H1 (cell line): ENCODE measurements around the gene TWIST2. TPM values are rescaled to one million over a fixed set of nuclear protein-coding genes. Genes with fewer than 3 reads are reported as not detected.

Experiments used
- CTCF ChIA-PET: fragments of 300-600 bp; sonication (Branson Sonifier 250); formaldehyde crosslinking; loops from one replicate; lab custom pipeline; 2021; ENCODE audit not compliant: partially characterized antibody; lab: Charles Lee
- POLR2A ChIA-PET: fragments of 300-600 bp; sonication (Branson Sonifier 250); formaldehyde crosslinking; loops from one replicate; lab custom pipeline; 2021; ENCODE audit warnings: inconsistent platforms; ENCODE audit not compliant: partially characterized antibody; lab: Charles Lee
- DNase-seq, 2 experiments: peaks; one replicate each; pipeline versions ENCODE4 v3.0.0 to v3.0.0-alpha.2; 2010 to 2022; ENCODE audit warnings: low spot score in 2 of 2, low read depth in 1 of 2, mixed read lengths in 1 of 2
- FAIRE-seq: peaks from 2 replicates; lab custom pipeline; 2011; peaks lifted over from hg19 to GRCh38; lab: Jason Lieb, UNC
- H2AFZ ChIP-seq: 2 replicates; pipeline ENCODE4 v1.8.1; 2012; ENCODE audit warnings: low read length, inconsistent platforms
- H2AK5ac ChIP-seq: 2 replicates; pipeline ENCODE4 v1.6.1; 2013; ENCODE audit warnings: low read depth, low read length
- H2BK120ac ChIP-seq: replicated peaks from 2 replicates; pipeline ENCODE3; 2013; ENCODE audit warnings: low read depth, low read length, inconsistent platforms
- H2BK12ac ChIP-seq: 2 replicates; pipeline ENCODE4 v1.6.1; 2013; ENCODE audit warnings: low read depth, low read length
- H2BK15ac ChIP-seq: 2 replicates; pipeline ENCODE4 v1.6.1; 2013; ENCODE audit warnings: low read length
- H2BK20ac ChIP-seq: 2 replicates; pipeline ENCODE4 v1.6.1; 2013; ENCODE audit warnings: low read length
- H2BK5ac ChIP-seq: 2 replicates; pipeline ENCODE4 v1.6.1; 2013; ENCODE audit warnings: low read depth, low read length
- H3K14ac ChIP-seq: 2 replicates; pipeline ENCODE4 v1.6.1; 2013; ENCODE audit warnings: inconsistent platforms; ENCODE audit not compliant: insufficient read length
- H3K18ac ChIP-seq: 2 replicates; pipeline ENCODE4 v1.6.1; 2013; ENCODE audit warnings: low read length; ENCODE audit errors: extremely low read depth
- H3K23ac ChIP-seq: 2 replicates; pipeline ENCODE4 v1.6.1; 2013; ENCODE audit warnings: inconsistent platforms; ENCODE audit not compliant: insufficient read length
- H3K23me2 ChIP-seq: 2 replicates; pipeline ENCODE4 v1.6.1; 2013; ENCODE audit warnings: low read depth, low read length
- H3K27ac ChIP-seq: 2 replicates; pipeline ENCODE4 v1.6.1; 2011; ENCODE audit warnings: low read depth, low read length, inconsistent platforms
- H3K27me3 ChIP-seq, 4 experiments: replicated peaks in 1 of 4; 1 replicate in 1 of 4; 2 replicates in 3 of 4; pipeline versions ENCODE4 v1.6.1 to v1.8.1; 2011 to 2013; ENCODE audit warnings: low read length in 3 of 4, mild to moderate bottlenecking in 3 of 4, inconsistent platforms in 2 of 4, mixed read lengths in 2 of 4, moderate library complexity in 1 of 4; ENCODE audit not compliant: control insufficient read depth in 3 of 4, insufficient read depth in 3 of 4; ENCODE audit errors: extremely low read depth in 1 of 4
- H3K36me3 ChIP-seq, 4 experiments: 2 replicates each; pipeline versions ENCODE4 v1.6.1 to v1.8.1; 2011 to 2013; ENCODE audit warnings: mild to moderate bottlenecking in 4 of 4, low read length in 3 of 4, moderate library complexity in 2 of 4, control low read depth in 1 of 4, inconsistent platforms in 1 of 4; ENCODE audit not compliant: insufficient read depth in 4 of 4, control insufficient read depth in 2 of 4
- H3K4ac ChIP-seq: replicated peaks from 2 replicates; pipeline ENCODE3; 2013; ENCODE audit warnings: low read length, low read depth, mixed read lengths, inconsistent platforms; ENCODE audit not compliant: insufficient read length
- H3K4me1 ChIP-seq, 4 experiments: replicated peaks in 1 of 4; 1 replicate in 1 of 4; 2 replicates in 3 of 4; pipeline versions ENCODE4 v1.6.1 to v1.8.1; 2011 to 2013; ENCODE audit warnings: low read length in 3 of 4, inconsistent platforms in 2 of 4, mixed read lengths in 1 of 4; ENCODE audit not compliant: insufficient read depth in 4 of 4, control insufficient read depth in 3 of 4
- H3K4me2 ChIP-seq, 2 experiments: 2 replicates each; pipeline versions ENCODE4 v1.6.1 to v1.8.1; 2011 to 2013; ENCODE audit warnings: low read depth in 2 of 2, low read length in 2 of 2, control low read depth in 1 of 2, inconsistent platforms in 1 of 2, mild to moderate bottlenecking in 1 of 2; ENCODE audit not compliant: insufficient read depth in 1 of 2
- H3K4me3 ChIP-seq, 4 experiments: fragments of 200-600, 300-600 bp in 1 of 4; sonication (generic), shearing (Covaris generic), sonication (Bioruptor Twin) in 1 of 4; 2 replicates each; pipeline versions ENCODE4 v1.5.1 to v1.8.1; 2011 to 2016; ENCODE audit warnings: low read length in 4 of 4, low read depth in 3 of 4, control low read depth in 2 of 4, inconsistent platforms in 2 of 4, mild to moderate bottlenecking in 2 of 4, mixed read lengths in 1 of 4, moderate library complexity in 1 of 4; ENCODE audit not compliant: insufficient read depth in 2 of 4; ENCODE audit errors: extremely low read depth in 1 of 4
- H3K56ac ChIP-seq: replicated peaks from 2 replicates; pipeline ENCODE3; 2013; ENCODE audit warnings: low read depth, mild to moderate bottlenecking, mixed read lengths, low read length, inconsistent platforms; ENCODE audit not compliant: insufficient read length
- H3K79me1 ChIP-seq: 2 replicates; pipeline ENCODE4 v1.6.1; 2013; ENCODE audit warnings: low read depth, low read length, control low read depth
- H3K79me2 ChIP-seq, 2 experiments: 2 replicates each; pipeline versions ENCODE4 v1.6.1 to v1.8.1; 2012 to 2013; ENCODE audit warnings: low read length in 2 of 2, mild to moderate bottlenecking in 2 of 2, inconsistent platforms in 1 of 2; ENCODE audit not compliant: insufficient read depth in 2 of 2, control insufficient read depth in 1 of 2
- H3K9ac ChIP-seq, 4 experiments: replicated peaks in 1 of 4; 1 replicate in 1 of 4; 2 replicates in 3 of 4; pipeline versions ENCODE4 v1.6.1 to v1.8.1; 2011 to 2013; ENCODE audit warnings: low read depth in 3 of 4, low read length in 3 of 4, control low read depth in 2 of 4, mild to moderate bottlenecking in 2 of 4, moderate library complexity in 2 of 4, inconsistent platforms in 1 of 4; ENCODE audit errors: extremely low read depth in 1 of 4
- H3K9me3 ChIP-seq, 2 experiments: 2 replicates each; pipeline versions ENCODE4 v1.6.1 to v1.8.1; 2012 to 2013; ENCODE audit warnings: mild to moderate bottlenecking in 2 of 2, moderate library complexity in 2 of 2, control low read depth in 1 of 2, inconsistent platforms in 1 of 2, low read depth in 1 of 2, low read length in 1 of 2, mixed read lengths in 1 of 2; ENCODE audit not compliant: insufficient read depth in 2 of 2
- H4K20me1 ChIP-seq, 2 experiments: replicated peaks in 1 of 2; 2 replicates each; pipeline versions ENCODE3 to v1.8.1; 2011 to 2013; ENCODE audit warnings: inconsistent platforms in 2 of 2, low read length in 2 of 2, mild to moderate bottlenecking in 1 of 2; ENCODE audit not compliant: insufficient read depth in 2 of 2, control insufficient read depth in 1 of 2
- H4K5ac ChIP-seq: 2 replicates; pipeline ENCODE4 v1.6.1; 2013; ENCODE audit warnings: low read length, low read depth, mixed read lengths, inconsistent platforms; ENCODE audit not compliant: insufficient read length
- H4K8ac ChIP-seq: 2 replicates; pipeline ENCODE4 v1.8.0; 2013; ENCODE audit warnings: mild to moderate bottlenecking, moderate library complexity, low read length, inconsistent platforms; ENCODE audit not compliant: insufficient read depth; ENCODE audit errors: extremely low read depth
- H4K91ac ChIP-seq: replicated peaks from 2 replicates; pipeline ENCODE3; 2013; ENCODE audit warnings: low read length, mixed read lengths, inconsistent platforms; ENCODE audit not compliant: insufficient read length
- KDM1A ChIP-seq: fragments of 200-600, 300-600 bp; sonication (generic); IDR thresholded peaks from 2 replicates; pipeline ENCODE4 v1.7.1; 2016; ENCODE audit warnings: mild to moderate bottlenecking, low read length, borderline replicate concordance
- NRF1 ChIP-seq: IDR thresholded peaks from 2 replicates; pipeline ENCODE4 v1.6.1; 2011; ENCODE audit warnings: mild to moderate bottlenecking, low read depth, low read length, improper control_type of control experiment
- WGBS, 2 experiments: shearing (Covaris generic) in 1 of 2; methylation state at CpG; one replicate each; pipeline versions ENCODE4 v1.1.6 to v1.1.7; 2013 to 2015; ENCODE audit warnings: low lambda C conversion rate in 2 of 2, mixed read lengths in 2 of 2, inconsistent platforms in 1 of 2, low coverage in 1 of 2, missing lambda C conversion rate in 1 of 2; ENCODE audit not compliant: insufficient replicate concordance in 2 of 2, insufficient coverage in 1 of 2, insufficient read length in 1 of 2; ENCODE audit errors: extremely low coverage in 1 of 2, missing lambda C conversion rate in 1 of 2; 5-methylcytosine and 5-hydroxymethylcytosine counted together
- polyA plus RNA-seq, 7 experiments: library from polyadenylated mRNA; depleted of rRNA in 3 of 7; stranded (reverse) in 5 of 7; unstranded in 2 of 7; fragments of >200 nt in 5 of 7; fragments of 200-250 nt in 2 of 7; gene quantifications; 1 replicate in 5 of 7; 2 replicates in 1 of 7; 4 replicates in 1 of 7; pipeline versions ENCODE4 v1.2.1 to v1.2.3, GENCODE V29; 2011 to 2013; ENCODE audit warnings: missing spikeins in 2 of 7, mixed read lengths in 2 of 7
- total RNA-seq: library from RNA; stranded (reverse); fragmentation: NEBNext Ultra II Directional; extraction: Animal tissue kit (Norgen Biotek cat#: 25700); gene quantifications from 2 replicates; pipeline ENCODE4 v1.2.1, GENCODE V29; 2021
- TF ChIP-seq, protein P1 (sequence below), 3 experiments: IDR thresholded peaks; 1 replicate in 2 of 3; 2 replicates in 1 of 3; pipeline versions ENCODE4 v1.5.1 to v1.6.1; 2011; ENCODE audit warnings: low read length in 3 of 3, mild to moderate bottlenecking in 3 of 3, inconsistent platforms in 2 of 3, low read depth in 1 of 3, moderate library complexity in 1 of 3; ENCODE audit not compliant: insufficient read depth in 1 of 3; ENCODE audit errors: control extremely low read depth in 1 of 3

TWIST2 gene
- total and polyA plus RNA-seq, 2 of the 8 experiments (the other 6 are each of a cell fraction or from before 2014, with no cell fraction given): 2.6 to 4.3 TPM

DNA sequence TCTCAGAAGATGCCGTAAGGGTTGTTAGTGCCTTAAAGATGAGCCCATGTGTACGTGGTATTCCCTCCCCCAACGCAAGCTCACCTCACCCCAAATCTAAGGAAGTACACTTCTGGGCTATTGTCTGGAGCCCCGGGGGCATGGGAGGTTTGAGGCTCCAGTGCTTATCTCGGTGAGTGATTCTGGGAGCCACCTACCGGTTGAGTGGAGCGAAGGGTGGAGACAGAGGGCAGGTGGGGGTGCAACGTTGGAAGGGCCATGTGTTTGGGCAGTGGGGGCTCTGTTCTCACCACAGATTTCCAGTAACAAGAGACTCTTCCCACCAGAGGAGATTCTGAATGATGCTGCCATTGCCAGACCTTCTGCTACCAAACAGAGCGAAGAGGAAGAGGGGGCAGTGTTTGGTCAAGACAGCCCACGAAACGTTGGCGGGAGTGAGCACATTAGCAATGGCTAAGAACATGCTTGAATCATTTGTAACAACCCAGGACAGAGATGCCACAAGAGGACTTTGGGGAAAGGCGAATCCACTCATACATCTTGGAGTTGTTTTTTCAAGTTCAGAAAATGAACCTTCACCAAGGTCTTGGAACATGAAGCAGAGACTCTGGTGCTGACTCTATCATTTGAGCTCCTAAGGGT lies 38.7 kb downstream of the TWIST2 start:
- Histone ChIP-seq H3K23me2 (no peaks in the 10 kb centered on the region), H3K4me1 (no peaks in the 10 kb centered on the region), H4K5ac (no peak overlapping the region), H3K14ac (no peak overlapping the region), H3K18ac (no peak overlapping the region), H4K91ac (no peak overlapping the region), H2AK5ac (no peak overlapping the region), H3K23ac (no peak overlapping the region), H3K36me3 (no peaks in the 10 kb centered on the region), H2BK5ac (no peak overlapping the region), H2AFZ (no peak overlapping the region), H3K4ac (no peak overlapping the region), H3K27me3 (no peaks in the 10 kb centered on the region), H2BK12ac (no peak overlapping the region), H3K56ac (no peak overlapping the region), H4K8ac (no peak overlapping the region), H3K9me3 (no peaks in the 10 kb centered on the region), H3K4me2 (no peak overlapping the region), H3K79me2 (no peaks in the 10 kb centered on the region), H3K9ac (no peak overlapping the region), H4K20me1 (no peaks in the 10 kb centered on the region), H3K27ac (no peak overlapping the region), H3K4me3 (no peak overlapping the region), H2BK120ac (no peak overlapping the region), H2BK20ac (no peak overlapping the region), H2BK15ac (no peak overlapping the region), H3K79me1 (no peaks in the 10 kb centered on the region)
- POLR2A ChIA-PET: no interaction called here
- DNase-seq (no peak), FAIRE-seq (no peak)
- WGBS, 2 experiments: 77% methylated on average over 12 of the region's 13 CpGs; no CpG with 5 or more reads in 1 of the 2 experiments
- TF ChIP-seq, protein P1, sequence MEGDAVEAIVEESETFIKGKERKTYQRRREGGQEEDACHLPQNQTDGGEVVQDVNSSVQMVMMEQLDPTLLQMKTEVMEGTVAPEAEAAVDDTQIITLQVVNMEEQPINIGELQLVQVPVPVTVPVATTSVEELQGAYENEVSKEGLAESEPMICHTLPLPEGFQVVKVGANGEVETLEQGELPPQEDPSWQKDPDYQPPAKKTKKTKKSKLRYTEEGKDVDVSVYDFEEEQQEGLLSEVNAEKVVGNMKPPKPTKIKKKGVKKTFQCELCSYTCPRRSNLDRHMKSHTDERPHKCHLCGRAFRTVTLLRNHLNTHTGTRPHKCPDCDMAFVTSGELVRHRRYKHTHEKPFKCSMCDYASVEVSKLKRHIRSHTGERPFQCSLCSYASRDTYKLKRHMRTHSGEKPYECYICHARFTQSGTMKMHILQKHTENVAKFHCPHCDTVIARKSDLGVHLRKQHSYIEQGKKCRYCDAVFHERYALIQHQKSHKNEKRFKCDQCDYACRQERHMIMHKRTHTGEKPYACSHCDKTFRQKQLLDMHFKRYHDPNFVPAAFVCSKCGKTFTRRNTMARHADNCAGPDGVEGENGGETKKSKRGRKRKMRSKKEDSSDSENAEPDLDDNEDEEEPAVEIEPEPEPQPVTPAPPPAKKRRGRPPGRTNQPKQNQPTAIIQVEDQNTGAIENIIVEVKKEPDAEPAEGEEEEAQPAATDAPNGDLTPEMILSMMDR (IDR thresholded peaks at IDR 0.05; ENCODE audit: control extremely low read depth in 1 of 3, insufficient read depth in 1 of 3, low read depth in 1 of 3, low read length in 3 of 3): no peak
- TF ChIP-seq NRF1: no peak
- no peak for TF ChIP-seq KDM1A
- CTCF ChIA-PET: no interaction called here
